NCI-H146 (cell line): ENCODE results near the gene TAPT1.
A peak's percentile ranks its signal among the peaks of the same experiment; 100 is the strongest.

Experiments used
- DNase-seq: peaks from one replicate; lab custom pipeline; 2025; lab: John Stamatoyannopoulos, UW

TAPT1 gene

GRCh38 chr4:16131293-16131692 is 95.0 kb downstream of the TAPT1 start:
- no peak for DNase-seq

DNA sequence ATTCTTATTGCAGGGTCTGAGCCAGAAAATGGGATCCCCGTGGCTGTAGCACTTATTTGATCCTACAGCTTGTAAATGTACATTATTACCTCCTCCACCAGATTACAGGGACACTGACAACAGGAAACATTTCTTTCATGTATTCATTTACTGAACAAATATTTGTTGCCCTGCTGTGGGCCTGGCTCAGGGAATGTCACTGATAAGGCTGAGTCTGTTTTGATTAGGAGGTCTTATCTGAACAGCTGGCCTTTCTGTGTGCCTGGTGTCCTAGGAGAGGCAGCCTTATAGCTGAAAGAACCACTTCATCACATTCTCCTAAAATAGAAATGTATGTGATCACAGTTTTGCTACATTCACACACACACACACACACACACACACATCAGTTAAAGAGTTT is 96.9 kb downstream of the TAPT1 start:
- DNase-seq: peak; percentile 99

DNA sequence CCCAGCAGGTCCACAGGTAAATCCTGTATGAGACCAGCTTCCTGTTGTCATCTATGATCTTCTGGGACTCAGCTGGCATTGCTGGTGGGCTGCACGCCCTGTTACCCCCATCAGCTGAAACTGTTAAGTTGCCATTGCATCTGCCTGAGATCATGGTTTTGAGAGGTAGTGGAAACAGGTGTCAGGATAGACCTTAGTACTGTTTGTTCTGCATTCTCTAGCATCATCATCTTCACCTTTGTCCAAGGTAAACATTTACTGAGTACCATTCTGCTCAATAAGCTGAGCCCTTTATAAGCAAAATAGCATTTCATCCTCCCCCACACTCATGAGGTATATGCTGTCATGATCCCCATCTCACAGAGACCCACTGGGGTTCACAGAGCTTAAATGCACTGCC is 99.6 kb downstream of the TAPT1 start:
- DNase-seq: peak; percentile 56

GRCh38 chr4:16125571-16126445 is 100.5 kb downstream of the TAPT1 start:
- DNase-seq: peak; percentile 34

- peak; percentile 26 for DNase-seq
Measured at GRCh38 chr4:16124232-16124631, 102.0 kb downstream of the TAPT1 start.

GRCh38 chr4:16123356-16124084 is 102.8 kb downstream of the TAPT1 start:
- DNase-seq: peak; percentile 100

DNA sequence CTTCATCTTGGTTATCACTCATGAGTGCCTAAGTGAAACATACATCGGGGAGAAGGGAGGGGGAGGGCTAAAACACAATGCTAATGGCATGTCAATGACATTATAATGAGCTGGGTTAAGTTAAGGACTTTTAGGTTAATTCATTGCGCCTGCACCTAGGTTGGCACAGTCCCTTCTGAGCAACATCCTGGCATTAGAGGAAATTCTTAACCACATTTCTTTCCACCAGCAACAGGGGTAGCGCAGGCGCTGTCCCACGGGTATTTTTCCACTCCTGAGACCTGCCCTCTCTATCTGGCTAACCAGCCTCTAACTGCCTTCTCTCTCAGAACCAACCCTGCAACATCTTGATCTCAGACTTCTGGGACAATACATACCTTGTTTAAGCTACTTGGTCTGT is 103.5 kb downstream of the TAPT1 start:
- peak; percentile 38 for DNase-seq

DNA sequence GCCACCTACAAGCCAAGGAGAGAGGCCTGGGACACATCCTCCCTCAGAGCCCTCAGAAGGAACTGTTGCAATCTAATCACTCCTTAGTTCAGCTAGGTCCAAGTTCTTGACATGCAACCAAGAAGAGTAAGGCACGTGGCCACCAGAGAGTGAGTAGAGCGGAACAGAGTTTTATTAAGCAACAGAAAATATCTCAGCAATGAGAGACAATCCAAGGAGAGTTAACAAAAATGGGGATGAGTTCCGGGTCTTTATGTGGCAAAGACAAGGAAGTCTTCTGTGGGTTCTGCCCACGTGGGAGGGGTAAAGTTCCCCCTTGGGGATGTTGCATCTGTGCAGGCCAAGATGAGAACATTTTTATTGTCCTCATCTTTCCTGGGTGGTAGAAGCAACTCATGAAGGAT is 104.0 kb downstream of the TAPT1 start:
- DNase-seq: no peak

DNA sequence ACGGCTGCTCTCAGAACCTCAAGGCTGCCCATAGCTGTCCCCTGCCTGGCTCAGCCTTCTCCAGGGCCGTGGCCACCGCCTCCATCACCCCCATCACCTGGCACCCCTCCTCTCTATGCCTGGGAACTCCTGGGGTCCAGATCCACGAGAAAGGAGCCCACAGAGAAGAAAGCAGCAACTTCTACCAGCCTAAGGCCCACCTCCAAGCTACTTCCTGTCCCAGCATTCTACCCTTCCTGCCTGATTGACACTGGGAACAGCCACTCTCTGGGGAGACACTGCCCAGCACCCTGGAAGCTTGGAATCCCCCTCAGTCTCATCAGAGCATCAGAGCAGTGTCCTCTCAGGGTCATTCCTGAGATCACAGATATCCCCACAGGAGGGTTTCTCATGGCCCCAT is 105.6 kb downstream of the TAPT1 start:
- DNase-seq: no peak

DNA sequence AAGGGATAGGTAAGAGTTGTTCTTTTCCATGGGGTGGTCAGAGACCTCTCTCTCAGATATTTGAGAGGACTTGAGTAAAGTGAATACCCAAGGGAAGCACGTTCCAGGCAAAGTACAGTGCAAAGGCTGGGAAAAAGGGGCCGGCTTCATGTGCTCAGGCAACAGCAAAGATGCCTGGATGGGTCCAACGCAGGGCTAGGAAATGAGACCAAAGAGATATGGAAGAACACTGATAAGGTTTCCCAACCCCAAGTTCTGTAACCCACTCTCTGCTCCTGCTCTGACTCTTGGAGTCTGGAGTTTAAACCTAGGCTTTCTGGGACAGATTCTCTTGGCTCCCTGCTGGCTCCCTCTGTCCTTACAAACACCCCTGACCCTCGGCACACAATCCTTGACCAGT is 106.3 kb downstream of the TAPT1 start:
- DNase-seq: no peak

DNA sequence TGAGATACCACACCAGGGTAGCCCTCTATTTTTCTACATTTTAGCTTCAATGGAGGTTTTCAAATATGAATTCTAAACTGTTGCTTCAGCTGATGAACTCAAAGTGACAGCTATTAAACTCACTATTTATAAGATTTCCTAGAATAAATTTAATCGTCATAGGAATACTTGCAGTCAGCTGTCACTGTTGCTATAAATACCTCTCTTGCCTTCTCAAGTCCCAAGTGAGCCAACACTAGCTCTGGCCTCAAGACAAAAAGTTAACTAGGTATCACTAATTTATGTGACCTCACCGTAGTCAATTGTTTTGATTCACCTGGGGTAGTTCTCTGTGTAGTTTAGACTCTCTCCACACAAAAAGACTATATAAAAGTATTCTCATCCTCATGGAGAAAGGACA is 108.2 kb downstream of the TAPT1 start:
- DNase-seq: no peak

- DNase-seq: no peak
Measured at GRCh38 chr4:16117164-16117563, 109.1 kb downstream of the TAPT1 start.

GRCh38 chr4:16116493-16116990 is 109.7 kb downstream of the TAPT1 start:
- peak; percentile 91 for DNase-seq

- DNase-seq: peak; percentile 91
Measured at GRCh38 chr4:16116019-16116418, 110.3 kb downstream of the TAPT1 start.

- DNase-seq: no peak
Measured at GRCh38 chr4:16114546-16114945, 111.7 kb downstream of the TAPT1 start.

DNA sequence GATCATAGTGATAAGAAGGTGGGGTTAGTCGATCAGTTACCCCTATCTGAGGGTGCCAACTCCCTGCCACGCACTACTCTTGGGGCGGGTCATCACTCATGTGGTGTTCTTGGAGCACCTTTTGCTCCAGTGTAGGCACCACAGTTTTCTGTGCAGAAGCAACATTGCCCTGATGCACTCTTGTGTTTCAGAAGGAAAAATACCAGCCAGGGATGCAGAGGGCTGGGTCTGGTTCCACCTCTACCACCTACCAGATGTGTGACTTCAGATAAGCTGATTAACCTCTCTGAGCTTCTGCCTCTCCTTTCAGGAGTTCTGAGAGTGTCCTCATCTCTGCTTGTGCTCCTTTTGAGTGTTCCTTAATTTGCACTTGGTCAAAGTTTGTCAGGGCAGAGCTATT is 112.5 kb downstream of the TAPT1 start:
- no peak for DNase-seq

GRCh38 chr4:16111533-16111932 is 114.7 kb downstream of the TAPT1 start:
- DNase-seq: no peak

GRCh38 chr4:16110661-16111290 is 115.5 kb downstream of the TAPT1 start:
- no peak for DNase-seq
